ENCODE measurements around the gene GPR101. TPM values are rescaled to one million over a fixed set of nuclear protein-coding genes. Genes with fewer than 3 reads are reported as not detected.
A peak's percentile ranks its signal among the peaks of the same experiment; 100 is the strongest.

GPR101 gene
- not detected for polyA plus RNA-seq (2013, experiment 1 of 4)
- not detected for polyA plus RNA-seq (2013, experiment 2 of 4)
- not detected for polyA plus RNA-seq (2013, experiment 3 of 4)
- polyA plus RNA-seq (2013, experiment 4 of 4) = not detected

GRCh38 chrX:137033774-137034507 lies at the start of gene GPR101:
TSS of gene GPR101 (minus strand) at chrX:137033995. CDS start at chrX:137031674, 2,321 bp downstream.
- Histone ChIP-seq H3K36me3 (ENCODE audit: control insufficient read depth, insufficient read depth, low read length) (no peaks in the 10 kb centered on the region), H3K4me1 (ENCODE audit: control insufficient read depth, insufficient read depth, low read length) (peaks cover 3% of the 10 kb centered on the region), H3K27ac (ENCODE audit: insufficient read depth, low read depth, low read length, poor library complexity, severe bottlenecking) (no peak within 1 kb of the TSS), H3K27me3 (ENCODE audit: control insufficient read depth, insufficient read depth, low read length, poor library complexity, severe bottlenecking) (peaks cover 85% of the 10 kb centered on the region), H3K4me3 (ENCODE audit: insufficient read depth, low read depth, low read length) (no peak within 1 kb of the TSS), H3K9me3 (ENCODE audit: control insufficient read depth, low read length) (no peaks in the 10 kb centered on the region)
- 2 to 4% methylated on average over 67 to 68 of the region's 68 CpGs for WGBS, 2 experiments

DNA sequence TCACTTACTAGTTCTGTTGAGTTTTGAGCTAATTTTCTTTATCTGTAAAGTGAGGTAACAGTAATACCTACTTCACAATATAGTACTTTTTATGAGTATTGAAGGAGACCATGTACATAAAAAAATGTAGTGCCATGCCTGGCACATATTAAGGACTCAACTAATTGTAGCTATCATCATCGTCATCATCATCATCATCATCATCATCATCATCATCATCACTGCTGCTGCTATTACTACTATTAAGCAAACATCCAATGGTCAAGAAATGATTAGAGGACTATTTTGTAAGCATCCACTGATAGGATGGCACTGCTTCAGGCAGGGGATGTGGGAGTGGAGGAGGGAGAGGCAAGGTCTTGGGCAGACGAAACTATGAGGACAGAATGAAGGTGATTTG lies 47.4 kb upstream of the GPR101 start:
- Histone ChIP-seq H3K27ac (ENCODE audit: insufficient read depth, low read depth, low read length, poor library complexity, severe bottlenecking) (no peak overlapping the region), H3K27me3 (ENCODE audit: control insufficient read depth, insufficient read depth, low read length, poor library complexity, severe bottlenecking) (no peaks in the 10 kb centered on the region), H3K4me3 (ENCODE audit: insufficient read depth, low read depth, low read length) (no peak overlapping the region), H3K36me3 (ENCODE audit: control insufficient read depth, insufficient read depth, low read length) (no peaks in the 10 kb centered on the region), H3K4me1 (ENCODE audit: control insufficient read depth, insufficient read depth, low read length) (no peaks in the 10 kb centered on the region), H3K9me3 (ENCODE audit: control insufficient read depth, low read length) (no peaks in the 10 kb centered on the region)
- 98 to 100% methylated on average over 2 of the region's 2 CpGs for WGBS, 2 experiments

- 80% methylated on average over 1 of the region's 1 CpG; no CpG with 5 or more reads in 1 of the 2 experiments for WGBS, 2 experiments
- peaks cover 3% of the 10 kb centered on the region for H3K4me1 ChIP-seq (ENCODE audit: control insufficient read depth, insufficient read depth, low read length)
- no peaks in the 10 kb centered on the region for H3K9me3 ChIP-seq (ENCODE audit: control insufficient read depth, low read length)
- no peak overlapping the region for H3K27ac ChIP-seq (ENCODE audit: insufficient read depth, low read depth, low read length, poor library complexity, severe bottlenecking)
- H3K36me3 ChIP-seq (ENCODE audit: control insufficient read depth, insufficient read depth, low read length) = no peaks in the 10 kb centered on the region
- no peak overlapping the region for H3K4me3 ChIP-seq (ENCODE audit: insufficient read depth, low read depth, low read length)
- H3K27me3 ChIP-seq (ENCODE audit: control insufficient read depth, insufficient read depth, low read length, poor library complexity, severe bottlenecking) = no peaks in the 10 kb centered on the region
Observed at GRCh38 chrX:137072396-137072795, 38.6 kb upstream of the GPR101 start.

- Histone ChIP-seq H3K27ac (ENCODE audit: insufficient read depth, low read depth, low read length, poor library complexity, severe bottlenecking) (no peak overlapping the region), H3K9me3 (ENCODE audit: control insufficient read depth, low read length) (no peaks in the 10 kb centered on the region), H3K36me3 (ENCODE audit: control insufficient read depth, insufficient read depth, low read length) (no peaks in the 10 kb centered on the region), H3K4me1 (ENCODE audit: control insufficient read depth, insufficient read depth, low read length) (peaks cover 3% of the 10 kb centered on the region), H3K27me3 (ENCODE audit: control insufficient read depth, insufficient read depth, low read length, poor library complexity, severe bottlenecking) (no peaks in the 10 kb centered on the region), H3K4me3 (ENCODE audit: insufficient read depth, low read depth, low read length) (no peak overlapping the region)
- 56 to 64% methylated on average over 2 of the region's 2 CpGs for WGBS, 2 experiments
Observed at GRCh38 chrX:137071596-137071995, 37.8 kb upstream of the GPR101 start.

GRCh38 chrX:137067147-137067546 lies 33.4 kb upstream of the GPR101 start:
- Histone ChIP-seq H3K9me3 (ENCODE audit: control insufficient read depth, low read length) (no peaks in the 10 kb centered on the region), H3K4me1 (ENCODE audit: control insufficient read depth, insufficient read depth, low read length) (peaks cover 2% of the 10 kb centered on the region), H3K36me3 (ENCODE audit: control insufficient read depth, insufficient read depth, low read length) (no peaks in the 10 kb centered on the region), H3K27ac (ENCODE audit: insufficient read depth, low read depth, low read length, poor library complexity, severe bottlenecking) (no peak overlapping the region), H3K27me3 (ENCODE audit: control insufficient read depth, insufficient read depth, low read length, poor library complexity, severe bottlenecking) (no peaks in the 10 kb centered on the region), H3K4me3 (ENCODE audit: insufficient read depth, low read depth, low read length) (no peak overlapping the region)
- WGBS, 2 experiments = 85 to 96% methylated on average over 2 of the region's 2 CpGs

DNA sequence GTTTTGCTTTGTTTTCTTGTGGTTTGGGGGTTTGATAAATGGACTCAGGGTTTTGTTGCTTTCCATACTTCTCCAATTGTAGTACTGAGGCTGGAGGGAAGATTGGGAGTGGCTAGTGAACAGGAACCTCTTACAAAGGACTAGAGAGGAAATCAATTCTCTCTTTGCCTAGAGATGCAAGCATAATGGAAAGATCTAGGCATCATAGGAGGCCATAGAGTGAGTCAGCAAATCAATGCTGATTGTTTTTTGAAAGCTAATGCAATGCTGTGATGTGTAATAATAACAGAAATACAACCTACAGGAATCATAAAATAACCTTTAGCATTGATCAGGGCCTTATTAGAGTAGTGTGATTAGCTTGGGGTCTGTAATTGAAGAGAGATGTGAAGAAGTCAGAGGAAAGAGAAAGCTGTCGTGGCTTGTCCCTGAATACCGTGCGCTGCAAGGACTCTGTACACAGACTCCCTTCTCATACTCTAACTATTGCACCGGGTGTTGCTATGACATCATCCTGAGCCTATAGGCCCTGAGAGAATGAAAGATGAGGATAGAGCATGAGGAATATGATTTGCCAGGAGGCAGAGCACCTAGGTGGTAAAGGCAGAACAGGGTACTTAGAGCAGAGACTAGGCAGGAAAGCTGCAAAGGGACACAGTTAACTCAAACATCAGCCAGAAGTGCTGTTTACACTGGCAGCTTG lies 29.3 kb upstream of the GPR101 start:
- Histone ChIP-seq H3K4me1 (ENCODE audit: control insufficient read depth, insufficient read depth, low read length) (no peaks in the 10 kb centered on the region), H3K36me3 (ENCODE audit: control insufficient read depth, insufficient read depth, low read length) (no peaks in the 10 kb centered on the region), H3K27me3 (ENCODE audit: control insufficient read depth, insufficient read depth, low read length, poor library complexity, severe bottlenecking) (no peaks in the 10 kb centered on the region), H3K4me3 (ENCODE audit: insufficient read depth, low read depth, low read length) (no peak overlapping the region), H3K27ac (ENCODE audit: insufficient read depth, low read depth, low read length, poor library complexity, severe bottlenecking) (no peak overlapping the region), H3K9me3 (ENCODE audit: control insufficient read depth, low read length) (no peaks in the 10 kb centered on the region)
- WGBS, 2 experiments = 67 to 80% methylated on average over 1 of the region's 4 CpGs

DNA sequence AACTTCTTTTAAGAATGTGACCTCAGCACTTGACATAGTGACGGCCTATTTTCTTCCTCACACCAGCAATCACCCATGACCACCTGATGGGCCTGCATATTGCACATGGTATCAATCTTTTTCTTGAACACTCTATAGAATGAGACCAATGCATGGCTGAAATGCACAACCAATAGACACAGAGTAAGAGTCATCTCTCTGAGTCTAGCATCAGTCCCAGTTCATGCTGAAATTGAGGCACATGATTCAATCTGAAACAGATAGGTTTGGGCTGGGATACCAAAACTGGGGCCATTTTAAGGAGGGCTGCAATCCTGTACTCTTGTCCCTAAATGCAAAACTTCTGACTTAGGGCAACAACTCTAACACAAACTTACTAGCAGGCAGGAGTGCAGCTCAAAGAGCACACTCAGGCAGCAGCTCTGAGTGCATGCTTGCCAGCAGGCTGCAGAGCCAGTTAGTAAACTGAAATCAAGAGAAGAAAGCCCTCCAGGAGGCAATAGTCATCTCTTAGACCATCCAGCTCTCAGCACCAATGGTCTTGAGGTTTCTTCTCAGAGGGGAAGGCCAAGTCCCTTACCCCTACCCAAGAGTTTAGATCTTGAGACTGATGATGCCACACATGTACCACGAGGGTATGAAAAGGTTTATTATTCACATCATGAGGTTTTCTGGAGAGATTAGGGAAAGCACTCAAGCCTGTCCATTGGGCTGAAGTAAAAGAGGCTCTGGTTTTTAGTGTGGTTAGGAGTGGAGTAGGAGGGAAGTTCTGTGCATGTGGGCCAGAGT lies 24.7 kb upstream of the GPR101 start:
- Histone ChIP-seq H3K9me3 (ENCODE audit: control insufficient read depth, low read length) (no peaks in the 10 kb centered on the region), H3K4me3 (ENCODE audit: insufficient read depth, low read depth, low read length) (no peak overlapping the region), H3K4me1 (ENCODE audit: control insufficient read depth, insufficient read depth, low read length) (no peaks in the 10 kb centered on the region), H3K27ac (ENCODE audit: insufficient read depth, low read depth, low read length, poor library complexity, severe bottlenecking) (no peak overlapping the region), H3K36me3 (ENCODE audit: control insufficient read depth, insufficient read depth, low read length) (no peaks in the 10 kb centered on the region), H3K27me3 (ENCODE audit: control insufficient read depth, insufficient read depth, low read length, poor library complexity, severe bottlenecking) (peaks cover 22% of the 10 kb centered on the region)
- WGBS, 2 experiments = 78 to 88% methylated on average over 1 of the region's 2 CpGs

DNA sequence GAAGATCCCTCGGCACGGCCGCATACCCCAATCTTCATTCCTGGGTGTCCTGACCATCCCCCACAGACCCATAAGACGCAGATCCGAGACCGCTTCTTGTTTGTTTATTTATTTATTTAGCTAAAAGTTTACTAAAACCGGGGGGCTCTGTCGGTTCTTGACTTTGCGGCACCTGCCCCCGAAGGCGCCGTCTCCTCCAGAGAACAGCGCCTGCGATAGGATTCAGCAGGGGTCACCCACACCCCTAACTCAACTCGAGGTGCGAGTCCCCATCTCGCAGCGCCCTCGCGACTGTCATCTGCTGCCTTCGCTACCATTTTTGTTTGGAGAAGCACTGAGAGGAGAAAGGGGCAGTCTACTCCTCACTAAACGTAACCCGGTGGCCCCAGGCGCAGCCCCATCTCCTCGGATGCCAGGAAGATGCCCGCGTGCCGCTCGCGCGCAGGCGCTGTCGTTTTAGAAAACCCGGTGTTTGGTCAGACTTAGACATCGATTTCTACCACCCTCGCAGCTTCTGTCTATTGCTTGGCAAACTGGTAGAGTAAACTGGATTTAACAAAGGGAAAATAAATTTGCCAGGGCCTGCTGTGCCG lies 18.9 kb upstream of the GPR101 start:
- no peaks in the 10 kb centered on the region for H3K4me1 ChIP-seq (ENCODE audit: control insufficient read depth, insufficient read depth, low read length)
- H3K4me3 ChIP-seq (ENCODE audit: insufficient read depth, low read depth, low read length) = peak overlapping the region; percentile 39
- peaks cover 53% of the 10 kb centered on the region for H3K27me3 ChIP-seq (ENCODE audit: control insufficient read depth, insufficient read depth, low read length, poor library complexity, severe bottlenecking)
- 5 to 6% methylated on average over 31 to 34 of the region's 37 CpGs for WGBS, 2 experiments
- H3K9me3 ChIP-seq (ENCODE audit: control insufficient read depth, low read length) = no peaks in the 10 kb centered on the region
- H3K27ac ChIP-seq (ENCODE audit: insufficient read depth, low read depth, low read length, poor library complexity, severe bottlenecking) = no peak overlapping the region
- no peaks in the 10 kb centered on the region for H3K36me3 ChIP-seq (ENCODE audit: control insufficient read depth, insufficient read depth, low read length)

- H3K4me3 ChIP-seq (ENCODE audit: insufficient read depth, low read depth, low read length) = peak overlapping the region; percentile 39
- H3K27me3 ChIP-seq (ENCODE audit: control insufficient read depth, insufficient read depth, low read length, poor library complexity, severe bottlenecking) = peaks cover 53% of the 10 kb centered on the region
Observed at GRCh38 chrX:137051978-137052642, 18.3 kb upstream of the GPR101 start.

More at GRCh38 chrX:137051978-137052642, 18.3 kb upstream of the GPR101 start:
- WGBS, 2 experiments = 2% methylated on average over 35 to 37 of the region's 37 CpGs
- Histone ChIP-seq H3K27ac (ENCODE audit: insufficient read depth, low read depth, low read length, poor library complexity, severe bottlenecking) (no peak overlapping the region), H3K9me3 (ENCODE audit: control insufficient read depth, low read length) (no peaks in the 10 kb centered on the region), H3K4me1 (ENCODE audit: control insufficient read depth, insufficient read depth, low read length) (no peaks in the 10 kb centered on the region), H3K36me3 (ENCODE audit: control insufficient read depth, insufficient read depth, low read length) (no peaks in the 10 kb centered on the region)

Measured in ectodermal cell (in vitro differentiated cells).